HCT116 (cell line): Measurements from ENCODE around the gene GPN2. TPM values are rescaled to one million over a fixed set of nuclear protein-coding genes. Genes with fewer than 3 reads are reported as not detected.

ENCODE experiments used
- ATAC-seq: fragments of 200-7000 bp; cut with Tn5 transposase; 2 replicates; pipeline ENCODE4 v1.9.1; 2020; ENCODE audit warnings: mild to moderate bottlenecking, moderate library complexity
- BruUV-seq: library from RNA; stranded (reverse); fragments of 400-500 nt; replicated peaks from 2 replicates; lab custom pipeline; 2021; lab: Mats Ljungman, UMichigan
- CTCF ChIA-PET: fragments of 300-600 bp; sonication (Branson Sonifier 250); formaldehyde crosslinking; loops from one replicate; lab custom pipeline; 2021; ENCODE audit warnings: antibody characterized with exemption; lab: Charles Lee
- POLR2A ChIA-PET: fragments of 300-600, 350-600 bp; sonication (Branson Sonifier 250); formaldehyde crosslinking; loops from one replicate; lab custom pipeline; 2021; ENCODE audit warnings: antibody characterized with exemption; lab: Charles Lee
- RAD21 ChIA-PET, 2 experiments: fragments of 300-600 bp; sonication (Branson Sonifier 250); formaldehyde crosslinking; loops; one replicate each; lab custom pipeline; 2023; ENCODE audit warnings: low total read pairs in 2 of 2; ENCODE audit not compliant: uncharacterized antibody in 2 of 2, unreplicated experiment in 2 of 2, low non-redundant PET in 1 of 2; lab: Charles Lee
- DNase-seq: peaks from one replicate; pipeline ENCODE4 v3.0.0-alpha.2; 2010; ENCODE audit warnings: low read depth, low spot score
- H2AFZ ChIP-seq: fragments of 200-600 bp; shearing (Covaris generic), sonication (generic); 2 replicates; pipeline ENCODE4 v1.6.1; 2017; ENCODE audit warnings: low read depth, mixed run types, mixed read lengths, antibody characterized with exemption, low read length; ENCODE audit not compliant: poor library complexity, severe bottlenecking
- H3K27ac ChIP-seq: 2 replicates; pipeline ENCODE4 v1.5.1; 2012; ENCODE audit warnings: low read depth, low read length
- H3K27me3 ChIP-seq: fragments of 200-600 bp; sonication (generic); 2 replicates; pipeline ENCODE4 v1.6.1; 2016; ENCODE audit warnings: mixed run types, low read length, mixed read lengths; ENCODE audit not compliant: insufficient read depth
- H3K36me3 ChIP-seq, 2 experiments: fragments of 200-500 bp in 1 of 2; fragments of 200-600 bp in 1 of 2; sonication (Bioruptor generic) in 1 of 2; sonication (generic) in 1 of 2; 2 replicates each; pipeline versions ENCODE4 v1.5.1 to v1.6.1; 2014 to 2016; ENCODE audit warnings: low read length in 2 of 2, inconsistent platforms in 1 of 2, mixed read lengths in 1 of 2, mixed run types in 1 of 2; ENCODE audit not compliant: insufficient read depth in 2 of 2, control insufficient read depth in 1 of 2
- H3K4me1 ChIP-seq, 2 experiments: fragments of 200-600 bp in 1 of 2; sonication (generic) in 1 of 2; 2 replicates each; pipeline versions ENCODE4 v1.5.1 to v1.6.1; 2012 to 2017; ENCODE audit warnings: low read length in 2 of 2, inconsistent platforms in 1 of 2, mild to moderate bottlenecking in 1 of 2, mixed read lengths in 1 of 2, mixed run types in 1 of 2, moderate library complexity in 1 of 2; ENCODE audit not compliant: insufficient read depth in 2 of 2, control insufficient read depth in 1 of 2
- H3K4me2 ChIP-seq: fragments of 200-600 bp; sonication (generic); 2 replicates; pipeline ENCODE4 v1.6.1; 2017; ENCODE audit warnings: mixed run types, low read length, mixed read lengths
- H3K4me3 ChIP-seq, 2 experiments: fragments of 200-600 bp in 1 of 2; sonication (generic) in 1 of 2; replicated peaks in 1 of 2; 2 replicates each; pipeline ENCODE4 v1.5.1; 2011 to 2016; ENCODE audit warnings: low read length in 2 of 2, control low read depth in 1 of 2, low read depth in 1 of 2, mild to moderate bottlenecking in 1 of 2, mixed read lengths in 1 of 2, mixed run types in 1 of 2
- H3K79me2 ChIP-seq: fragments of 200-600 bp; sonication (generic); 2 replicates; pipeline ENCODE4 v1.6.1; 2017; ENCODE audit warnings: mild to moderate bottlenecking, mixed run types, low read length, moderate library complexity, mixed read lengths; ENCODE audit not compliant: insufficient read depth
- H3K9ac ChIP-seq: fragments of 200-600 bp; sonication (generic); 2 replicates; pipeline ENCODE4 v1.6.1; 2016; ENCODE audit warnings: low read length, mixed read lengths
- H3K9me2 ChIP-seq: fragments of 200-600 bp; sonication (generic), shearing (Covaris generic); 2 replicates; pipeline ENCODE4 v1.6.1; 2017; ENCODE audit warnings: mixed run types, mild to moderate bottlenecking, moderate library complexity; ENCODE audit not compliant: insufficient read depth
- H3K9me3 ChIP-seq, 2 experiments: fragments of 200-500 bp in 1 of 2; fragments of 200-600 bp in 1 of 2; sonication (Bioruptor generic) in 1 of 2; sonication (generic) in 1 of 2; 2 replicates each; pipeline ENCODE4 v1.6.1; 2014 to 2017; ENCODE audit warnings: low read length in 2 of 2, mixed read lengths in 2 of 2, inconsistent platforms in 1 of 2, low read depth in 1 of 2, mild to moderate bottlenecking in 1 of 2, mixed run types in 1 of 2, moderate library complexity in 1 of 2; ENCODE audit not compliant: control insufficient read depth in 1 of 2, insufficient read depth in 1 of 2
- H4K20me1 ChIP-seq: fragments of 200-600 bp; sonication (generic), shearing (Covaris generic); 2 replicates; pipeline ENCODE4 v1.6.1; 2017; ENCODE audit warnings: mixed run types, mild to moderate bottlenecking, moderate library complexity; ENCODE audit not compliant: insufficient read depth
- ATF3 ChIP-seq: IDR thresholded peaks from 2 replicates; pipeline ENCODE4 v1.6.1; 2012
- CBX3 ChIP-seq: IDR thresholded peaks from 2 replicates; pipeline ENCODE4 v1.6.1; 2012; ENCODE audit warnings: low read depth
- EGR1 ChIP-seq: IDR thresholded peaks from 2 replicates; pipeline ENCODE4 v1.6.1; 2012; ENCODE audit warnings: low read depth
- ELF1 ChIP-seq: IDR thresholded peaks from 2 replicates; pipeline ENCODE4 v1.6.1; 2012; ENCODE audit warnings: low read depth, borderline replicate concordance
- MAX ChIP-seq: IDR thresholded peaks from 2 replicates; pipeline ENCODE4 v1.6.1; 2012
- POLR2A ChIP-seq: IDR thresholded peaks from 2 replicates; pipeline ENCODE4 v1.7.0; 2011; ENCODE audit warnings: borderline replicate concordance; ENCODE audit not compliant: insufficient read depth, insufficient read length; ENCODE audit errors: extremely low read depth
- POLR2AphosphoS5 ChIP-seq: IDR thresholded peaks from 2 replicates; pipeline ENCODE4 v1.6.1; 2011; ENCODE audit warnings: mild to moderate bottlenecking, low read depth, low read length, moderate library complexity
- SIN3A ChIP-seq: IDR thresholded peaks from 2 replicates; pipeline ENCODE4 v1.6.1; 2012; ENCODE audit warnings: low read depth
- SP1 ChIP-seq: IDR thresholded peaks from 2 replicates; pipeline ENCODE4 v1.6.1; 2012; ENCODE audit warnings: low read depth
- intact Hi-C: fragments of 100-400 bp; cut with micrococcal nuclease; formaldehyde crosslinking; loops from 2 replicates; pipeline ENCODE4 v1.10.0; 2022
- total RNA-seq: library from RNA; stranded (reverse); gene quantifications from one replicate; pipeline ENCODE4 v1.2.1, GENCODE V29; 2021; ENCODE audit not compliant: unreplicated experiment

GPN2 gene
- total RNA-seq, 1 experiment from 2014 or later, result 37.2 TPM

GRCh38 chr1:26858891-26859640 is 31.0 kb downstream of the GPN2 start:
- Histone ChIP-seq H3K9me2 (no peaks in the 10 kb centered on the region), H3K9me3 (no peaks in the 10 kb centered on the region), H3K27me3 (no peaks in the 10 kb centered on the region), H3K27ac (no peak overlapping the region), H3K36me3 (peaks cover 0 to 6% of the 10 kb centered on the region in 2 experiments; a peak in 1 of 4 replicates), H3K4me2 (peak overlapping the region; percentile 24; the same call in 1 of the 2 replicates), H3K79me2 (peaks cover 12% of the 10 kb centered on the region), H3K4me1 (peaks cover 34 to 76% of the 10 kb centered on the region in 2 experiments), H3K4me3 (no peak overlapping the region), H4K20me1 (no peaks in the 10 kb centered on the region), H2AFZ (no peak overlapping the region), H3K9ac (no peak overlapping the region)
- ChIA-PET POLR2A (interaction anchor here (0.6 to 1.8 kb wide), 4 partner anchors 9 to 997 kb away, joined by 3 to 7 read pairs (median 4); no protein-coding TSS in a partner anchor), RAD21 (no interaction called here), CTCF (interaction anchor here (0.8 to 3.4 kb wide), 9 partner anchors 9 to 275 kb away, joined by 3 to 14 read pairs (median 4); no protein-coding TSS in a partner anchor)
- DNase-seq, result no peak
- TF ChIP-seq CBX3 (no peak), ELF1 (no peak), SIN3A (no peak), SP1 (no peak), EGR1 (no peak), POLR2AphosphoS5 (no peak), MAX (no peak), POLR2A (no peak)
- BruUV-seq, result no TSS peak
- intact Hi-C loops, result no loop called here
- ATAC-seq, result no peak

GRCh38 chr1:26858160-26858559 is 31.9 kb downstream of the GPN2 start:
- RAD21 ChIA-PET, result no interaction called here
- BruUV-seq, result no TSS peak
- Histone ChIP-seq H3K79me2 (peaks cover 3% of the 10 kb centered on the region; the same call in 1 of the 2 replicates), H3K9ac (peak overlapping the region; percentile 18; the same call in 1 of the 2 replicates), H3K9me2 (no peaks in the 10 kb centered on the region), H3K36me3 (peaks cover 2 to 12% of the 10 kb centered on the region in 2 experiments; a peak in 2 of 4 replicates), H3K27ac (no peak overlapping the region), H3K4me3 (no peak overlapping the region), H3K9me3 (no peaks in the 10 kb centered on the region), H4K20me1 (no peaks in the 10 kb centered on the region), H2AFZ (no peak overlapping the region), H3K4me2 (no peak overlapping the region), H3K4me1 (peaks cover 41 to 85% of the 10 kb centered on the region in 2 experiments), H3K27me3 (no peaks in the 10 kb centered on the region)
- CTCF ChIA-PET, result interaction anchor here (0.8 to 1.9 kb wide), 5 partner anchors 9 to 274 kb away, joined by 3 to 6 read pairs (median 4); no protein-coding TSS in a partner anchor
- POLR2A ChIA-PET, result interaction anchor here (0.6 to 1.8 kb wide), 4 partner anchors 9 to 996 kb away, joined by 3 to 7 read pairs (median 4); no protein-coding TSS in a partner anchor
- intact Hi-C loops, result no loop called here
- ATAC-seq, result no peak
- DNase-seq, result no peak
- TF ChIP-seq ATF3 (no peak), CBX3 (no peak), POLR2AphosphoS5 (no peak), ELF1 (no peak), SIN3A (no peak)
